ENCODE measurements around the gene WDR27. TPM values are rescaled to one million over a fixed set of nuclear protein-coding genes. Genes with fewer than 3 reads are reported as not detected.

WDR27 gene
- total RNA-seq, 1 donor from 2014 or later, result 18.3 TPM

- FAIRE-seq (no peak), DNase-seq (ENCODE audit: low spot score in 2 of 2) (no peak)
These were observed 280.1 kb downstream of the WDR27 start for GRCh38 chr6:169421586-169422264.

GRCh38 chr6:169420912-169421543 lies 280.8 kb downstream of the WDR27 start:
- DNase-seq (ENCODE audit: low spot score in 2 of 2) (no peak), FAIRE-seq (no peak)

- FAIRE-seq (no peak), DNase-seq (ENCODE audit: low spot score in 2 of 2) (no peak)
These were observed 284.7 kb downstream of the WDR27 start for GRCh38 chr6:169417101-169417500.

GRCh38 chr6:169416249-169416648 lies 285.6 kb downstream of the WDR27 start:
- no peak for DNase-seq (ENCODE audit: low spot score in 2 of 2)
- FAIRE-seq, result no peak

- FAIRE-seq (no peak), DNase-seq (ENCODE audit: low spot score in 2 of 2) (no peak)
These were observed 286.6 kb downstream of the WDR27 start for GRCh38 chr6:169415179-169415578.

GRCh38 chr6:169411722-169412121 lies 290.1 kb downstream of the WDR27 start:
- FAIRE-seq (no peak), DNase-seq (ENCODE audit: low spot score in 2 of 2) (no peak)

GRCh38 chr6:169411296-169411695 lies 290.5 kb downstream of the WDR27 start:
- FAIRE-seq, result no peak
- no peak for DNase-seq (ENCODE audit: low spot score in 2 of 2)

GRCh38 chr6:169409742-169410312 lies 292.0 kb downstream of the WDR27 start:
- no peak for FAIRE-seq
- DNase-seq (ENCODE audit: low spot score in 2 of 2), result no peak

GRCh38 chr6:169407325-169407724 lies 294.5 kb downstream of the WDR27 start:
- DNase-seq (ENCODE audit: low spot score in 2 of 2) (no peak), FAIRE-seq (no peak)

Other genes starting within 250 kb of the WDR27 start
- gene C6orf120, start 97 bp upstream of the WDR27 start, total RNA-seq, result 26.9 TPM
- 22.4 TPM for gene PHF10, start 22.5 kb upstream of the WDR27 start, total RNA-seq
- gene DYNLT2, start 49.5 kb upstream of the WDR27 start, total RNA-seq, result 2.0 TPM
- gene ERMARD, start 49.6 kb upstream of the WDR27 start, total RNA-seq, result 23.2 TPM

Data from frontal cortex (tissue), 4 donors.